Colonic mucosa (tissue), 4 donors: ENCODE data around the gene ZNF500. TPM values are rescaled to one million over a fixed set of nuclear protein-coding genes. Genes with fewer than 3 reads are reported as not detected.

Source experiments
- DNase-seq: peaks from one replicate; pipeline ENCODE4 v3.0.0-alpha.2; 2020
- H3K27ac ChIP-seq: fragments of 200-600 bp; one replicate; pipeline ENCODE4 v1.8.0; 2021
- H3K27me3 ChIP-seq: fragments of 200-600 bp; one replicate; pipeline ENCODE4 v1.8.0; 2021
- H3K36me3 ChIP-seq: fragments of 200-600 bp; one replicate; pipeline ENCODE4 v1.8.0; 2021
- H3K4me1 ChIP-seq: fragments of 200-600 bp; one replicate; pipeline ENCODE4 v1.8.0; 2021; ENCODE audit warnings: mild to moderate bottlenecking
- H3K4me3 ChIP-seq: fragments of 200-600 bp; one replicate; pipeline ENCODE4 v1.8.0; 2021
- H3K9ac ChIP-seq, 2 donors: one replicate each; pipeline ENCODE4 v1.7.0; 2013; ENCODE audit warnings: control low read depth in 2 of 2, low read depth in 2 of 2, low read length in 2 of 2
- H3K9me3 ChIP-seq: fragments of 200-600 bp; one replicate; pipeline ENCODE4 v1.8.0; 2021
- intact Hi-C: fragments of 100-400 bp; cut with DNase I; formaldehyde crosslinking; loops from one replicate; pipeline ENCODE4 v1.14.1; 2022
- total RNA-seq, 2 donors: library from RNA; stranded (reverse); fragmentation: NEBNext Ultra II Directional in 1 of 2; extraction: Animal tissue kit (Norgen Biotek cat#: 25700) in 1 of 2; gene quantifications; one replicate each; pipeline ENCODE4 v1.2.1, GENCODE V29; 2021
- TF ChIP-seq, protein P1 (sequence below): fragments of 200-600 bp; IDR thresholded peaks from one replicate; pipeline ENCODE4 v1.8.0; 2022; ENCODE audit warnings: antibody characterized with exemption, mild to moderate bottlenecking
- donor health status: healthy.
- donor health status: DM: no; HTN: no; CAD: no.
- donor health status: DM: no; HTN: no; CAD: no.

ZNF500 gene
- total RNA-seq, 2 donors from 2014 or later, result 12.3 to 16.1 TPM

DNA sequence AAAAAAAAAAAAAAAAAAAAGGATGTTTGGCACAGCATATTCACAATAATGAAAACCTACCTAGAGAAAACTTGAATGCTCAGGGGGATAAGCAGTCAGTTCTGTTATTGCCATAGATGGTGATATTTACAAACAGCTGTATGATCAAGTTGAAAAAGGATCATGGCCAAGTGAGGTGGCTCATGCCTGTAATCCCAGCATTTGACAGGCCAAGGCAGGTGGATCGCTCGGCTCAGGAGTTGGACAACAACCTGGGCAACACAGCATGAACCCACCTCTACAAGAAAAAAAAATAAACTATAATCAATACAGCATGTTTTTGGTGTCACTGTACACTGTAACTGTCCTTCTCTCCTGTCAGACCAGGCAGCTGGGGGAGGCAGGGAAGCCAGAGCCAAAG lies 52.0 kb downstream of the ZNF500 start:
- DNase-seq, result no peak
- intact Hi-C loops, result no loop called here
- TF ChIP-seq, protein P1, sequence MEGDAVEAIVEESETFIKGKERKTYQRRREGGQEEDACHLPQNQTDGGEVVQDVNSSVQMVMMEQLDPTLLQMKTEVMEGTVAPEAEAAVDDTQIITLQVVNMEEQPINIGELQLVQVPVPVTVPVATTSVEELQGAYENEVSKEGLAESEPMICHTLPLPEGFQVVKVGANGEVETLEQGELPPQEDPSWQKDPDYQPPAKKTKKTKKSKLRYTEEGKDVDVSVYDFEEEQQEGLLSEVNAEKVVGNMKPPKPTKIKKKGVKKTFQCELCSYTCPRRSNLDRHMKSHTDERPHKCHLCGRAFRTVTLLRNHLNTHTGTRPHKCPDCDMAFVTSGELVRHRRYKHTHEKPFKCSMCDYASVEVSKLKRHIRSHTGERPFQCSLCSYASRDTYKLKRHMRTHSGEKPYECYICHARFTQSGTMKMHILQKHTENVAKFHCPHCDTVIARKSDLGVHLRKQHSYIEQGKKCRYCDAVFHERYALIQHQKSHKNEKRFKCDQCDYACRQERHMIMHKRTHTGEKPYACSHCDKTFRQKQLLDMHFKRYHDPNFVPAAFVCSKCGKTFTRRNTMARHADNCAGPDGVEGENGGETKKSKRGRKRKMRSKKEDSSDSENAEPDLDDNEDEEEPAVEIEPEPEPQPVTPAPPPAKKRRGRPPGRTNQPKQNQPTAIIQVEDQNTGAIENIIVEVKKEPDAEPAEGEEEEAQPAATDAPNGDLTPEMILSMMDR, result no peak
- no peaks in the 10 kb centered on the region for H3K9me3 ChIP-seq
- H3K36me3 ChIP-seq, result peaks cover 4% of the 10 kb centered on the region
- H3K27me3 ChIP-seq, result no peaks in the 10 kb centered on the region
- no peak overlapping the region for H3K4me3 ChIP-seq
- no peaks in the 10 kb centered on the region for H3K4me1 ChIP-seq
- H3K9ac ChIP-seq, result no peak overlapping the region
- H3K27ac ChIP-seq, result no peak overlapping the region

DNA sequence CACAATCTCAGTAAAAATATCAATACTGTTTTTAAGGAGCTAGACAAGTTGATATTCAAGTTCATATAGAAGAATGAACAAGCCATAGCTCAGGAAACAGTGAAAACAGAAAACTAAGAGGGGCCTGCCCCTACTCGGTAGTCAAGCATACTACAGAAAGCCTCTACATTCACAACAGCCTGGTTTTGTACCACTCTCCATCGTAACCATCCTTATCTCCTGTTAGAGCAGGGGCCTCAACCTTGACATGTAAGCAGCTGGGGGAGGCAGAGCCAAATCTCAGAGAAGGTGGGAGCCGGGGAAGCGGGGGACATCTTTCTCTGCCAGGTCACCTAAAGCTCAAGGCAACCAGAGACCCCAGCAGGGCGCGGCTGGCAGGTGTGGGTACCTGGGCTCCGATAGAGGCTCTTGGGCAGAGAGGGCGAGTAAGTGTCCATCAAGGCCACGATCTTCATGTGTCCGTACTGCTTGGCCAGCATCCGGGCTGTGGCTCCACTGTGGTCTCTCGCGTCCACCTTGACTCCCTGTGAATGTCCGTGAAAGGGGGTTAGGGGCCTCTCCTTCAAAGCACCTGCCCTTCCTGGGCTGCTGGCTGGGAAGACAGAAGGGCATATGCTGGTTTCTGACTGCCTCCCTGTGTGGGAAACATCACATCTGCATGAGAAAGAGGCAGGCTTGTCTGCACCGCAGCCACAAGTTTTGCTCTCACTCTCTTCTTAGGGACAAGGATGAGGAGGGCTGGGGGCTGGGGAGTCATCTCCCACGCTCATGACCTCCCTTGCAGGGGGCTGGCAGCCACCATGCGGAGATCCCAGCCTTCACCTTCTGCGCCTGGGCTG lies 53.1 kb downstream of the ZNF500 start:
- no peaks in the 10 kb centered on the region for H3K4me1 ChIP-seq
- H3K9ac ChIP-seq, result no peak overlapping the region
- H3K4me3 ChIP-seq, result no peak overlapping the region
- intact Hi-C loops, result no loop called here
- H3K27ac ChIP-seq, result no peak overlapping the region
- no peaks in the 10 kb centered on the region for H3K9me3 ChIP-seq
- peaks cover 4% of the 10 kb centered on the region for H3K36me3 ChIP-seq
- H3K27me3 ChIP-seq, result no peaks in the 10 kb centered on the region
- TF ChIP-seq, protein P1, result no peak
- DNase-seq, result no peak

DNA sequence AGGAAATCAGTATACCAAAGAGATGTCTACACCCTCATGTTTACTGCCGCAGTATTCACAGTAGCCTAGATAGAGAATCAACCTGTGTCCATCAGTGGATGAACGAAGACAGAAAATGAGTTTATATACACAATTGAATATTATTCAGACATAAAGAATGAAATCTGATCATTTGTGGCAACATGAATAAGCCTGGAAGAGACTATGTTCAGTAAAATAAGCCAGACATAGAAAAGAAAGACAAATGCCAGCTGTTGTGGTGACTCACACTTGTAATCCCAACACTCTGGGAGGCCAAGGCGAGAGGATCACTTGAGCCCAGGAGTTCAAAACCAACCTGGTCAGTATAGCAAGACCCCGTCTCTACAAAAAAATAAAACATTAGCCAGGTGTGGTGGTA lies 57.5 kb downstream of the ZNF500 start:
- intact Hi-C loops, result no loop called here
- Histone ChIP-seq H3K4me3 (no peak overlapping the region), H3K9ac (no peak overlapping the region), H3K9me3 (no peaks in the 10 kb centered on the region), H3K27ac (no peak overlapping the region), H3K4me1 (no peaks in the 10 kb centered on the region), H3K36me3 (no peaks in the 10 kb centered on the region), H3K27me3 (no peaks in the 10 kb centered on the region)
- TF ChIP-seq, protein P1, result no peak
- DNase-seq, result no peak

DNA sequence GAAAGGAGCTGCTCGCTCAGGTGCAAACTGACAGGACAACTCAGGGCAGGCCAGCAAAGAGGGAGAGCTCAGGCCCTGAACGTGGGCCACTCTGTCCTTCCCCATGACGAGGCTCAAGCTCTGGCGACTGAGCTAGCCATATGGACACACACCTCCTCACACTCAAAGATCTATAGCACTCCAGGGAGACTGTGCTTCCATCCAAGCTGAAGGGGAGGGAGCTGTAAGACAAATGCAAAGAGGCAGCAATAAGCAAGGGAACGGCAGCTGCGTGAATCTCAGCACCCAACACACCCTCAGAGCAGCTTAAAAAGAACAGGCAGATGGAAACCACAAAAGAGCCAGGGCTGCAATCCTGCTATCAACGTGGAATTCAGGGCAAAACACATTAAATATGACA lies 60.1 kb downstream of the ZNF500 start:
- intact Hi-C loops, result no loop called here
- no peak overlapping the region for H3K27ac ChIP-seq

DNA sequence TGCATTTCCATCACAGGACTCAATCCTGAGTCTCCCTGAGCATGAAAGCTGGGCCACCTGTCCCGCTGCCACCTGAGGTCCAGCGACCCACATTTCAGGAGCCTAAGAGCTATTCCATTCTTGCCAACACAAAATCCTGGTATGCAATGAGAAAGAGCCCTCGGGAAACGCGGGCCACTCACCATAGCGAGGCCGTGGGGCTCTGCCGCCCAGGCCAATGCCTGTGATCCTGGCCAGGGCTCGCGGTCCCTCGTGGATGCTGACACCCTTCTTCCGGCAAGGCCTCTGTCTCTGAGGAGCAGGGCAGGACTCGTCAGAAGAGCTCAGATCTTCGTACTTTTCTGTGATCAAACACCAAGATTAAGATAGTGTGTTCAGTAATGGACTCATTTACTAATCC lies 62.0 kb downstream of the ZNF500 start:
- H3K4me3 ChIP-seq, result no peak overlapping the region
- TF ChIP-seq, protein P1, result no peak
- H3K4me1 ChIP-seq, result peaks cover 9% of the 10 kb centered on the region
- H3K27me3 ChIP-seq, result no peaks in the 10 kb centered on the region
- intact Hi-C loops, result no loop called here
- DNase-seq, result no peak
- H3K36me3 ChIP-seq, result peaks cover 6% of the 10 kb centered on the region
- H3K27ac ChIP-seq, result no peak overlapping the region
- no peak overlapping the region for H3K9ac ChIP-seq
- no peaks in the 10 kb centered on the region for H3K9me3 ChIP-seq

More for the DNA sequence above, 60.1 kb downstream of the ZNF500 start:
- DNase-seq, result no peak
- Histone ChIP-seq H3K4me3 (no peak overlapping the region), H3K9me3 (no peaks in the 10 kb centered on the region), H3K27me3 (no peaks in the 10 kb centered on the region), H3K9ac (no peak overlapping the region), H3K36me3 (no peaks in the 10 kb centered on the region), H3K4me1 (peaks cover 6% of the 10 kb centered on the region)
- TF ChIP-seq, protein P1, result no peak
